DLD1 (cell line): ENCODE measurements around the gene ZIM2.

Experiments used
- in situ Hi-C: cut with HindIII; loops from 2 replicates; pipeline ENCODE4 v1.10.0; 2017; ENCODE audit warnings: low sequenced_read_pairs

ZIM2 gene

GRCh38 chr19:56811480-56811879, 29.0 kb downstream of the ZIM2 start:
- in situ Hi-C loops = no loop called here

DNA sequence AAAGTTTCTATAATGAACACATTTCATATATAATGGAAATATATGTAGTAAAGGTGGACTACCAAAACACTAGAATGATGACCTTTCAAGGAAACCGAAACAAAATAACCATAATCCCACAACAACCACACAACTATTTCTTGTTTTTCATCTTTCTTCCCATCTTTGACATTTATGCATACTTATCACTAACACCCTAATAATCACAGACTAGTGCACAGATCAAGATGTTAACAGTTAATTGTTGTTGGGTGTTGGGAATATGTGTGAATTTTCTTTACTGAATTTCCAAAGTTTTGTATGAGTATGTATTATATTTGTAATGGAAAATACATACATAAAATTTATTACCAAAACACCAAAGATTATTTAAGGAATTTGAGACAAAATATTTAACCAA, 30.3 kb downstream of the ZIM2 start:
- in situ Hi-C loops = no loop called here

DNA sequence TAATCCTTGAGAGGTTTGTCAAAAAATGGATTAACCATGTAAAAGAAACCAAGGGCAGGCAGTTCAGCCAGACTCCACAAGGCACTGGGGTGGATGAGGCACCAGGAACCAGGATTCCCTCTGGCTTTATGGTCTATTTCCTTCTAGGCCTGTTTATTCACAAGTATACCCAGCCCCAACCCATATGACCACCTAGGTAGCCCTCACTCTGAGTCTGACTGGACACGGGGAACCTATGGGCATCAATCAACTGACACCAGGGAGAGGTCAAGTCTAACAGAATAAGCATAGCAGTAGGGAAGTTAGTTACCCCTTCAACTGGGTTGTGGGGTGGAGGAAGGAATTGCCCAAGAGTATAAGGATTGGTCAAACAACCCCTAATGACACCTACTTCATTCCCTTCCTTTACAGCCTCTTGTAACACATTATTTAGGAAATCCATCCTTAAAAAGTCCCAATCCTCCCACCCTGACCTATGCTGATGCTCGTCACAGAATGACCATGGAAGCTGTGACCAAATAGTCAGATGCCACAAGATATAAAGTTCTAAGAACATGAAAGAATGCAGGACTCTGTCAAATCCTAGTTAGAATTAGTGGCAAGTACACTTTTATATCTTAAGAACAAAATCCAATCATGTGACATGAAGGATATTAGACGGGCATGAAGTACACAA, 31.7 kb downstream of the ZIM2 start:
- in situ Hi-C loops = no loop called here

GRCh38 chr19:56806639-56807038, 33.9 kb downstream of the ZIM2 start:
- in situ Hi-C loops = no loop called here

GRCh38 chr19:56778351-56778750, 62.2 kb downstream of the ZIM2 start:
- in situ Hi-C loops = no loop called here

- in situ Hi-C loops = no loop called here
Observed at GRCh38 chr19:56769650-56770049, 70.9 kb downstream of the ZIM2 start.

DNA sequence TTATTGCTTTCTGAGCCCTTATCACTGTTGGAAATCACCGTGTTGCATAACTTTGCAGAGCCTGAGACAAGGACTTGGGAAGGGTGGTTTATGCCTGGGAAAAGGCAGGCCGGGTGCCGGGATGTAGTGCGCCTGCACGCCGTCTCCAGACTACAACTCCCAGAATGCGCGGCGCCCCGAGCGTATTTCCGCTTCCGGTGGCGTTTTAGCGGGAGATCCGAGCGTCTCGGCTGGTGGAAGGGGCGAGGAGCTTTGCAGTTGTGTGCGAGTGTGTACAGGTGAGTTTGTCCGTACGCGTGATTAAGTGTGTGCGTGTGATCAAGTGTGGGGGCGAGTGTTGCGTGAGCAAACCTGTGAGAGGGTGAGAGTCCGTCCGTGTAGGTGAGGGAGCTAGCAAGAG, 75.4 kb downstream of the ZIM2 start:
- in situ Hi-C loops = no loop called here

DNA sequence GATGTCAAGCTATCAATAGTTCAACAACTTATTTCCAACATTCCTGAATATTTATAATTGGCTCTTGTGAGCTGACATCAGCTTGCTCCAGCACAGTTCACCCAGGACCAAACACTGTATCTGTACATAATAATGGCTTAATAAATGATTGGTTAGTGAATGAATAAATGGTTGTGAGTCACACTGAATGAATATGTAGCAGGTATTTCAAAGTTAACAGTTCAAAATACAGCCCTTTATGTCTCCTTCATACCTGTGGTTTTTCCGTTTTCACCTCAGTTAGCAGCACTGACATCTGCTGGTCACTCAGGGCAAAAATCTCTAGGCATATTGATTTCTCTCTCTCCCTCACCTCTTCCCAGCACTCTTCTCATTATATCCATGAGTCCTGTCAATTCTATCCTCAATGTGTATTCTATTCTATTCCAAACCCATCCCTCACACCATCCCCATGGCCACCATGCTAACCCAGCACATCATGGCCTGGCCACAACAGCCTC, 76.3 kb downstream of the ZIM2 start:
- in situ Hi-C loops = no loop called here

GRCh38 chr19:56760842-56761241, 79.7 kb downstream of the ZIM2 start:
- in situ Hi-C loops = no loop called here

DNA sequence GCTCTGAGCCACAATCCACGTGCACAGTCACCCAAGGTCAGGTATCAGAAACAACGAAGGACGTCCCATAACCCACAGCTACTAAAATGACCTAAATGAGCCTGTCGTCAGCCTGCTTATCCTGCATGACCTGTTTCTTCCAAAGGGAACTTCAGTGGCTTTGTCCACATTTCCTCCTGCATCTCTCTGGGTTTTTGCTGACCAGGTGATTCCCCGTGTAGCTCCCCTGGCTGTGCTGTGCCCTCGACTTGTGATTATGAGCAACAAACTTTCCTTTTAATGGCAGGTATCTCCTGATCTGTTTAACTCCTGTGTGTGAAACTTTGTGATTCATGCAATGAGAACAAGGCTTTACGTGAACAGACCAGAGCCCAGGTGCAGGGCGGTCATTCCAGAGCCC, 81.0 kb downstream of the ZIM2 start:
- in situ Hi-C loops = no loop called here

- in situ Hi-C loops = no loop called here
Observed at GRCh38 chr19:56751078-56751489, 89.4 kb downstream of the ZIM2 start.

DNA sequence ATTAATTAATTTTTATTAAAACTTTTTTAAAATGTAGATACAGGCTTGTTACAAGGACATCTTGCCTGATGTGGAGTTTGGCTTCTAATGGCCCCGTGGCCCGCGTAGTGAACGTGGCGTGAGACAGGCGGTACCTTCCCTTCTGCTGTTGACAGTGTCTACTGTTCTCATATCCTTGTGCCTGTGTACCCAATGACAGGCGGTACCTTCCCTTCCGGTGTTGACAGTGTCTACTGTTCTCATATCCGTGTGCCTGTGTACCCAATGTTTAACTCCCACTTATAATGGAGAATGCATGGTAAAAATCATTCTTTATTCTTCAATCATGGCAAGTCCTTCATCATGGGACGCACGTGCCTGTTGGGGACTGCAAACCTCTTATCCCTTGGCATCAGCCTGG, 89.9 kb downstream of the ZIM2 start:
- in situ Hi-C loops = no loop called here

GRCh38 chr19:56748378-56748777, 92.1 kb downstream of the ZIM2 start:
- in situ Hi-C loops = no loop called here

DNA sequence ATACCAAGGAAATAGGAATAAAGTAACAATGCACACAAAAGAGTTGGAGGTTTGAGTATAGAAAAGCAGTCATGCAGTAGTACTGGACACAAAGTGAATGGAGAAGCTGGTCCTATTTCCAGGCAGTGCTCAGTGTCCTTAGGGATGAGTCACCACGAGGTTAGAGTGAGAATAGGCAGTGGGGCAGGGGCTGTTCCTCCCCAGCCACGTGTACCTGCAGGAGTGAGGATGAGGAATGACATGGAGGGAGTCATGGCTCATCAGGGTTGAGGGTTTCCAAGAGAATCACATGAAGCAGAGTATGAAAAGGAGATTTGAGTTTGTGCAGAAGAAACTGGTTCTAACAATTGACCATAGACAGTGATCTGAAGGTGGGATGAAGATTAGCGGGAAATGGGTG, 94.2 kb downstream of the ZIM2 start:
- in situ Hi-C loops = no loop called here

GRCh38 chr19:56740501-56740900, 100.0 kb downstream of the ZIM2 start:
- in situ Hi-C loops = no loop called here

GRCh38 chr19:56736571-56736970, 104.0 kb downstream of the ZIM2 start:
- in situ Hi-C loops = no loop called here

DNA sequence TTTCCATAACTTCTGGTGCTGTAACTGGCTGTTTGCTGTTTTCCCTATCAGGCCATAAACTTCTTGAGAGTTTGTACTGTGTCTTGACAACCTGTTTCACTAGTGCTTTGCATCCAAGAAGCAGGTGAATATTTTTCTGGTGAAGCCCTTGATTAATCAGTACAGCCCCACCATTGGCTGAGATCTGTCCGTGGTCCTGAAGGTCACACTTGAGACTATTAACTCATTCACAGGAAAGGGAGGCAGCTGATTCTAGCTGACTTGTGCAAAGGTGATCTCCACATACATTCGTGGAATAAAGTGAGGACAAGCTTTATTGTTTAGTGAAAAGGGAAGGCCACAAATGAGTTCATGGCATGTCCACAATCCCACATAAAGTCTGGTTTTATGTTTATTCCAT, 107.5 kb downstream of the ZIM2 start:
- in situ Hi-C loops = no loop called here

DNA sequence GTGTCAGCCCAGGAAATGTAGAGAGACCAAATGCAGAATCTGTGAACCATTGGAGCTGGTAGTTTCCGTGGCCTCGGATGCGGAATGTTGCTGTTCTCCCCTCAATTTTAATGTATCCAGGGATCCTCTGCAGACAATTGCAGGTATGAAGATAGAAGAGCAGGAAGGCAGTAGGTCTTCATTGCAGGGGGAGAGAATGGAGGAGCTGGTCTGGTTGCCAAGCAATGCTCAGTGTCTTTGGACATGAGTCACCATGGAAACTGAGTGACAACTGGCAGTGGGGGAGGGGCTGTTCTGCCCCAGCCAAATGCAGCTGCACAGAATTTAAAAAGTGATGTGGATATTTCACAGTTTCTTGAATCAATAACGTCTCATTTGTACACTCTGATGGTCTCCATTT, 112.8 kb downstream of the ZIM2 start:
- in situ Hi-C loops = no loop called here

- in situ Hi-C loops = no loop called here
Observed at GRCh38 chr19:56725829-56726424, 114.6 kb downstream of the ZIM2 start.
